Mucosa of descending colon (tissue), 3 donors: ENCODE results near the gene SSH2. TPM values are rescaled to one million over a fixed set of nuclear protein-coding genes. Genes with fewer than 3 reads are reported as not detected.
A peak's percentile ranks its signal among the peaks of the same experiment; 100 is the strongest.

ENCODE experiments used
- ATAC-seq: fragments of 200-7000 bp; cut with Tn5 transposase; one replicate; pipeline ENCODE4 v1.9.1; 2020; ENCODE audit warnings: mild to moderate bottlenecking, moderate library complexity
- DNase-seq, 3 donors: peaks; one replicate each; pipeline ENCODE4 v3.0.0-alpha.2; 2020
- H3K36me3 ChIP-seq: fragments of 200-600 bp; one replicate; pipeline ENCODE4 v1.8.0; 2021; ENCODE audit warnings: low read depth, mild to moderate bottlenecking
- H3K4me1 ChIP-seq: fragments of 200-600 bp; one replicate; pipeline ENCODE4 v1.8.0; 2021; ENCODE audit warnings: low read depth, mild to moderate bottlenecking
- H3K4me3 ChIP-seq: fragments of 200-600 bp; one replicate; pipeline ENCODE4 v1.8.0; 2021; ENCODE audit warnings: mild to moderate bottlenecking
- H3K9me3 ChIP-seq: fragments of 200-600 bp; one replicate; pipeline ENCODE4 v1.8.0; 2021; ENCODE audit warnings: mild to moderate bottlenecking
- intact Hi-C, 2 donors: fragments of 100-400 bp; cut with DNase I in 1 of 2; cut with micrococcal nuclease in 1 of 2; formaldehyde crosslinking; loops; one replicate each; pipeline versions ENCODE4 v1.11.0 to v1.11.1; 2022; cut with DNase I, micrococcal nuclease
- total RNA-seq, 3 donors: library from RNA; stranded (reverse); fragmentation: NEBNext Ultra II Directional in 2 of 3; extraction: Animal tissue kit (Norgen Biotek cat#: 25700) in 2 of 3; gene quantifications; one replicate each; pipeline versions ENCODE4 v1.2.1 to v1.2.4, GENCODE V29; 2021 to 2023
- TF ChIP-seq, protein P1 (sequence below): fragments of 200-600 bp; IDR thresholded peaks from one replicate; pipeline ENCODE4 v1.8.0; 2022; ENCODE audit warnings: antibody characterized with exemption, mild to moderate bottlenecking
- donor health status: DM: no; HTN: no; CAD: no; lungs with moderate emphysema.
- donor health status: DM: no; HTN: no; CAD: no.
- donor health status: DM: no; HTN: yes; CAD: no.

SSH2 gene
- total RNA-seq, 3 donors from 2014 or later = 32.1 to 47.8 (median 40.8) TPM

DNA sequence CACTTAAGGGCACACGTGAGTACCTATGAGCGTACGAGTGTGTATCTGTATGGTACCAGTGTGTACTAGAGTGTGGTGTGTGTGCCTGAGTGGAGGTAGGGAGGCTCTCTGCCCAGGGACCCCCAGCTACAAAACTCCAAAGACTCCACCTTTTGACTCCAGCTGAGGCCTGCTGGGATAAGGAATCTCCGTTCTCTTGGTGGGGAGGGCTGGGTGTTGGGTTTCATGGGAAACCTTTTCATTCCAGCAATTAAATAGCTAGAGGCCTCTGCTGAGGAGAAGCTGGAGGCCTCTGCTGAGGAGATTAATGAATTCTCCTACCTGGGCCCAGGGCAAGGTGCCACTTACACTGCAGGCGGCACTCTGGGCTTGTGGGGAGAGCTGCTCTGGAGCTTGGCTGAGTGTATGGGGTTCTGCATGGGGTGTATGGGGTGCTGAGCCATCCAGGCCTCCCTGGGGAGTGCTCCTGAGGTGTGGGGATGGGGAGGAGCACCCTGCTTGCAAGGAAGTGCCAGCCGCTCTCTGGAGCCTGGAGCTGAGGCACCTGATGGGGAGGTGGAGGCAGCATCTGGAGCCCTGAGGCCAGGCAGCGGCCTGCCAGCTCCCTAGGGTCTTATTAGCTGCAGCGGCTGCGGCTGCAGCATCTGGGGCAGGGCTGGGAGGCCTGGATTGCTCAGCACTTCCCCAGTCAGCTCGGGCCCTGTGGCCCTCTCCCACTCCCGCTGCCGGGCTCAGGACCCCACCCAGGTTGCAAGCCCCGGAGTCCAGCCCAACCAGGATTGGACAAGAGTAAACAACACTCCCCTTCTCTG is 332.5 kb downstream of the SSH2 start:
- Histone ChIP-seq H3K4me1 (peaks cover 11% of the 10 kb centered on the region), H3K9me3 (no peaks in the 10 kb centered on the region), H3K4me3 (no peak overlapping the region), H3K36me3 (no peaks in the 10 kb centered on the region)
- ATAC-seq (no peak), DNase-seq (peak in 1 of 3 donors; percentile 16)
- intact Hi-C loops = no loop called here
- TF ChIP-seq, protein P1, sequence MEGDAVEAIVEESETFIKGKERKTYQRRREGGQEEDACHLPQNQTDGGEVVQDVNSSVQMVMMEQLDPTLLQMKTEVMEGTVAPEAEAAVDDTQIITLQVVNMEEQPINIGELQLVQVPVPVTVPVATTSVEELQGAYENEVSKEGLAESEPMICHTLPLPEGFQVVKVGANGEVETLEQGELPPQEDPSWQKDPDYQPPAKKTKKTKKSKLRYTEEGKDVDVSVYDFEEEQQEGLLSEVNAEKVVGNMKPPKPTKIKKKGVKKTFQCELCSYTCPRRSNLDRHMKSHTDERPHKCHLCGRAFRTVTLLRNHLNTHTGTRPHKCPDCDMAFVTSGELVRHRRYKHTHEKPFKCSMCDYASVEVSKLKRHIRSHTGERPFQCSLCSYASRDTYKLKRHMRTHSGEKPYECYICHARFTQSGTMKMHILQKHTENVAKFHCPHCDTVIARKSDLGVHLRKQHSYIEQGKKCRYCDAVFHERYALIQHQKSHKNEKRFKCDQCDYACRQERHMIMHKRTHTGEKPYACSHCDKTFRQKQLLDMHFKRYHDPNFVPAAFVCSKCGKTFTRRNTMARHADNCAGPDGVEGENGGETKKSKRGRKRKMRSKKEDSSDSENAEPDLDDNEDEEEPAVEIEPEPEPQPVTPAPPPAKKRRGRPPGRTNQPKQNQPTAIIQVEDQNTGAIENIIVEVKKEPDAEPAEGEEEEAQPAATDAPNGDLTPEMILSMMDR = no peak

DNA sequence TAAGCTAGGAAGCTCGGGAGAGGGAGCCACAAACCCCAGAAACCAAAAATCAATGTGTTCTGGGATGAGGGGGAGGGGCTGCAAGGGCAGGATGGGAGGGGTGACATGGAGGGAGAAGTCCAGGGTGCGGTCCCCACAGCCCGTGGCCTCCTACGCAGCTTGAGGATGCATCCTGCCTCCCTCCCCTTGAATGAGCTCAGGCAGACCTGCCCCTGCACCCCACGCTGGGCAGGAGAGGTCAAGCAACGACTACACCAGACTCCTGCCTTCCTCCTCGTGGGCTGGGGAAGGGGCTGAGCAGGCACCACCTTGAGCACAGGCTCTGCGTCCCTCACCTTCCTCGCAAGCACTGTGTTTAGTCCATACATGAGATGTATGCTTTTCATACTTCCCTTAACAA is 333.2 kb downstream of the SSH2 start:
- Histone ChIP-seq H3K4me3 (no peak overlapping the region), H3K4me1 (peaks cover 19% of the 10 kb centered on the region), H3K9me3 (no peaks in the 10 kb centered on the region), H3K36me3 (no peaks in the 10 kb centered on the region)
- TF ChIP-seq, protein P1 = no peak
- no peak for ATAC-seq
- peak in 1 of 3 donors; percentile 22 for DNase-seq
- intact Hi-C loops = no loop called here

GRCh38 chr17:29595943-29596774 is 333.9 kb downstream of the SSH2 start:
- TF ChIP-seq, protein P1 = no peak
- Histone ChIP-seq H3K4me1 (peaks cover 25% of the 10 kb centered on the region), H3K36me3 (no peaks in the 10 kb centered on the region), H3K4me3 (no peak overlapping the region), H3K9me3 (no peaks in the 10 kb centered on the region)
- intact Hi-C loops = no loop called here
- DNase-seq (peak in 1 of 3 donors; percentile 21), ATAC-seq (no peak)

DNA sequence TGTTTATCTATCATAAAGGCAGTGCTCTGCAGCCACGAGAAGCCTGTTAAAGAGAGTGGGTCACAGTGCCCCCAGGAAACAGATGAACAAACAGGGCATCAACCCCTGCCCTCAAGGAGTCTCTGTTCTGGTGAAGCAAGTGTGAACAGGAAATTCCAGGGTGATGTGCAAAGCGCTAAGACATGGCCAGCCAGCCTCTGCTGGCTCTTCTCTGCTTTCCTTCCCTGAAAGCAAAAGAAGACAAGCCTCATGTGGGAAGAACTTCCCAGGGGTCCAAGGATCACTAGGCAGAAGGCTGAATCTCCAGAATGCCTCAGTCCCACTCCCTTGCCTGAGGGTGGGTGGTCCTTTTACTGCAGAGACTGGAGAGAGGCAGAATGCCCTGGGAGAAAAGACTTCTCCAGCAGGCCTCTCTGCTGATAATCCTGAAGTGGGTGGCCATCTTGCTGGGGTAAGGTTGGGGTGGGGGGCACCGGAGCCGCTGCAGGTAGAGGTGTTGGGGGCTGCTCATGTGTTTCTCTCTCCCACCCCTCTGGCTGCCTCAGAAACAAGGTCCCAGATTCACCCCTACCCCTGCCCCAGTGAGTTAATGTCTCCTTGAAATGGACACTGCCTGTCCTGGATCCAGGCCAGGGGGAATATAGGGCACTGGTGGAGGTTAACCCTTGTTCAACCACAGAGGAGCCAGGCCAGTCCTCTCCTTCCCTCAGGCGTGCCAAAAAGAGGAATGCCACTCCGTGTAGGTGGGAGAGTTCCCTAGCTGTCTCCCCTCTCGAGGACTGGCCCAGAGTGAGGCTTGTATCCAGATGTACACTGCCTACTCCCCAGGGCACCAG is 334.7 kb downstream of the SSH2 start:
- Histone ChIP-seq H3K4me1 (peaks cover 34% of the 10 kb centered on the region), H3K4me3 (no peak overlapping the region), H3K36me3 (no peaks in the 10 kb centered on the region), H3K9me3 (no peaks in the 10 kb centered on the region)
- TF ChIP-seq, protein P1 = no peak
- DNase-seq (no peak), ATAC-seq (no peak)
- intact Hi-C loops = no loop called here

GRCh38 chr17:29594519-29595090 is 335.4 kb downstream of the SSH2 start:
- no peak overlapping the region for H3K4me3 ChIP-seq
- no peak for ATAC-seq
- H3K9me3 ChIP-seq = no peaks in the 10 kb centered on the region
- peak in 2 of 3 donors; percentile 42 to 54 for DNase-seq
- H3K36me3 ChIP-seq = no peaks in the 10 kb centered on the region
- intact Hi-C loops = no loop called here
- peaks cover 39% of the 10 kb centered on the region for H3K4me1 ChIP-seq
- TF ChIP-seq, protein P1 = no peak
